Liver (tissue), 9 donors: Measurements from ENCODE around the gene PDE10A. TPM values are rescaled to one million over a fixed set of nuclear protein-coding genes. Genes with fewer than 3 reads are reported as not detected.

ENCODE experiments used
- DNase-seq: peaks from one replicate; pipeline ENCODE4 v3.0.0-alpha.2; 2017; ENCODE audit warnings: low spot score
- H3K27ac ChIP-seq, 2 donors: one replicate each; pipeline ENCODE4 v1.7.0; 2013; ENCODE audit warnings: inconsistent platforms in 2 of 2, low read length in 2 of 2, control low read depth in 1 of 2, low read depth in 1 of 2, mild to moderate bottlenecking in 1 of 2
- H3K27me3 ChIP-seq, 4 donors: one replicate each; pipeline versions ENCODE4 v1.6.1 to v1.7.0; 2013; ENCODE audit warnings: low read length in 3 of 4, inconsistent platforms in 1 of 4, mild to moderate bottlenecking in 1 of 4, moderate library complexity in 1 of 4; ENCODE audit not compliant: control insufficient read depth in 4 of 4, insufficient read depth in 4 of 4
- H3K36me3 ChIP-seq, 4 donors: one replicate each; pipeline versions ENCODE4 v1.6.1 to v1.7.0; 2013; ENCODE audit warnings: low read length in 3 of 4, mild to moderate bottlenecking in 3 of 4, low read depth in 1 of 4, moderate library complexity in 1 of 4; ENCODE audit not compliant: control insufficient read depth in 4 of 4, insufficient read depth in 3 of 4
- H3K4me1 ChIP-seq, 4 donors: one replicate each; pipeline versions ENCODE4 v1.6.1 to v1.7.0; 2013; ENCODE audit warnings: low read length in 3 of 4, mild to moderate bottlenecking in 3 of 4, moderate library complexity in 1 of 4; ENCODE audit not compliant: control insufficient read depth in 4 of 4, insufficient read depth in 4 of 4
- H3K4me3 ChIP-seq, 3 donors: one replicate each; pipeline versions ENCODE4 v1.6.1 to v1.7.0; 2013; ENCODE audit warnings: low read length in 3 of 3, control low read depth in 1 of 3, low read depth in 1 of 3, mild to moderate bottlenecking in 1 of 3
- H3K9ac ChIP-seq, 2 donors: one replicate each; pipeline ENCODE4 v1.7.0; 2013; ENCODE audit warnings: low read length in 2 of 2, mild to moderate bottlenecking in 2 of 2, moderate library complexity in 2 of 2, control low read depth in 1 of 2, low read depth in 1 of 2
- H3K9me3 ChIP-seq, 4 donors: one replicate each; pipeline versions ENCODE4 v1.6.1 to v1.7.0; 2013; ENCODE audit warnings: low read length in 3 of 4; ENCODE audit not compliant: control insufficient read depth in 4 of 4
- EGR1 ChIP-seq, 2 donors: IDR thresholded peaks; 2 replicates each; pipeline ENCODE4 v1.6.1; 2016 to 2018; ENCODE audit warnings: antibody characterized with exemption in 2 of 2, low read depth in 2 of 2
- FOXA1 ChIP-seq: IDR thresholded peaks from 2 replicates; pipeline ENCODE4 v1.6.1; 2016; ENCODE audit warnings: antibody characterized with exemption
- FOXA2 ChIP-seq: IDR thresholded peaks from 2 replicates; pipeline ENCODE4 v1.6.1; 2016; ENCODE audit warnings: antibody characterized with exemption
- GABPA ChIP-seq, 2 donors: IDR thresholded peaks in 1 of 2; conservative IDR thresholded peaks in 1 of 2; 2 replicates each; pipeline ENCODE4 v1.6.1; 2016; ENCODE audit warnings: antibody characterized with exemption in 2 of 2, mild to moderate bottlenecking in 1 of 2, moderate library complexity in 1 of 2
- HNF4A ChIP-seq, 2 donors: conservative IDR thresholded peaks; 2 replicates each; pipeline ENCODE4 v1.6.1; 2016; ENCODE audit warnings: antibody characterized with exemption in 2 of 2, mild to moderate bottlenecking in 2 of 2
- HNF4G ChIP-seq: IDR thresholded peaks from 2 replicates; pipeline ENCODE4 v1.6.1; 2016; ENCODE audit warnings: antibody characterized with exemption
- JUND ChIP-seq, 2 donors: IDR thresholded peaks; 2 replicates each; pipeline ENCODE4 v1.6.1; 2016; ENCODE audit warnings: antibody characterized with exemption in 2 of 2
- NR2F2 ChIP-seq: IDR thresholded peaks from 2 replicates; pipeline ENCODE4 v1.6.1; 2016; ENCODE audit warnings: antibody characterized with exemption
- RAD21 ChIP-seq, 2 donors: IDR thresholded peaks; 2 replicates each; pipeline ENCODE4 v1.6.1; 2016; ENCODE audit warnings: antibody characterized with exemption in 2 of 2, mild to moderate bottlenecking in 2 of 2
- RXRA ChIP-seq, 2 donors: IDR thresholded peaks; 2 replicates each; pipeline ENCODE4 v1.6.1; 2017 to 2018; ENCODE audit warnings: antibody characterized with exemption in 2 of 2, mild to moderate bottlenecking in 1 of 2
- SP1 ChIP-seq: IDR thresholded peaks from 2 replicates; pipeline ENCODE4 v1.6.1; 2018; ENCODE audit warnings: antibody characterized with exemption, mild to moderate bottlenecking
- TAF1 ChIP-seq: conservative IDR thresholded peaks from 2 replicates; pipeline ENCODE4 v1.6.1; 2016; ENCODE audit warnings: antibody characterized with exemption, mild to moderate bottlenecking
- YY1 ChIP-seq: IDR thresholded peaks from 2 replicates; pipeline ENCODE4 v1.6.1; 2016; ENCODE audit warnings: antibody characterized with exemption, mild to moderate bottlenecking
- WGBS: extraction: QIAGEN DNeasy Blood & Tissue Kit; methylation state at CpG from one replicate; pipeline ENCODE4 v1.1.7; 2013; 5-methylcytosine and 5-hydroxymethylcytosine counted together
- polyA plus RNA-seq, 2 donors: library from polyadenylated mRNA; stranded (reverse) in 1 of 2; unstranded in 1 of 2; fragments of 200-250 nt in 1 of 2; fragments of >200 nt in 1 of 2; fragmentation: Nextera tagmentation in 1 of 2; extraction: Ambion mirVana in 1 of 2; gene quantifications; one replicate each; pipeline versions ENCODE4 v1.2.1 to v1.2.3, GENCODE V29; 2013 to 2015
- total RNA-seq, 2 donors: library from RNA; depleted of rRNA; stranded (reverse); fragments of >200 nt; gene quantifications; one replicate each; pipeline ENCODE4 v1.2.3, GENCODE V29; 2014
- TF ChIP-seq, protein P1 (sequence below): IDR thresholded peaks from 2 replicates; pipeline ENCODE4 v1.6.1; 2016; ENCODE audit warnings: antibody characterized with exemption
- TF ChIP-seq, protein P2 (sequence below): IDR thresholded peaks from 2 replicates; pipeline ENCODE4 v1.6.1; 2016; ENCODE audit warnings: antibody characterized with exemption
- TF ChIP-seq, protein P3 (sequence below): IDR thresholded peaks from 2 replicates; pipeline ENCODE4 v1.6.1; 2016; ENCODE audit warnings: antibody characterized with exemption, mild to moderate bottlenecking
- TF ChIP-seq, protein P4 (sequence below): IDR thresholded peaks from 2 replicates; pipeline ENCODE4 v1.6.1; 2016; ENCODE audit warnings: antibody characterized with exemption
- TF ChIP-seq, protein P5 (sequence below): fragments of 150-350 bp; IDR thresholded peaks from 2 replicates; pipeline ENCODE4 v1.5.1; 2017; ENCODE audit warnings: improper control_type of control experiment, low read depth, low read length; ENCODE audit not compliant: missing input control
- donor health status: healthy.
- donor health status: healthy.
- donor health status: healthy.
- donor health status: healthy.
- donor health status: healthy.

Gene PDE10A
- total and polyA plus RNA-seq, 4 donors = 0.20 to 1.7 (median 0.47) TPM

DNA sequence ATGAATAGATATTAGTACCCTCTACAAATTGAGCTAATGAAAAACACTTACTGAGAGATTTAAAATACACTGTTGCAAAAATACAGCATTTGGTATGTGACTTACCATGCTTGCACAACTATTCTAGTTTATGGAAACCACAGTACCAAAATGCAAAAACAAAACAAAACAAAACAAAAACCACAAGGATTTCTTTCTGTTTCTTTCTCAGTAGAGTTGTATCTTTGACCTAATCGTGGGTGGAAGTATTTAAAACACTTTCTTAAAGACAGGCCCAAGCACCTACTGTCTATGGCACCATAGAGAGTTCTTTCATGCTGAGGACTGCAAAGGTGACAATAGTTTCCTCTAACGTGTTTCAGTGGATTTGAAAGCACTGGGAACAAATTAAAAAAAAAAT is 258.3 kb downstream of the PDE10A start:
- WGBS = 19% methylated on average over 2 of the region's 2 CpGs
- H3K9me3 ChIP-seq = no peaks in the 10 kb centered on the region
- TF ChIP-seq YY1 = no peak
- TF ChIP-seq, protein P1, sequence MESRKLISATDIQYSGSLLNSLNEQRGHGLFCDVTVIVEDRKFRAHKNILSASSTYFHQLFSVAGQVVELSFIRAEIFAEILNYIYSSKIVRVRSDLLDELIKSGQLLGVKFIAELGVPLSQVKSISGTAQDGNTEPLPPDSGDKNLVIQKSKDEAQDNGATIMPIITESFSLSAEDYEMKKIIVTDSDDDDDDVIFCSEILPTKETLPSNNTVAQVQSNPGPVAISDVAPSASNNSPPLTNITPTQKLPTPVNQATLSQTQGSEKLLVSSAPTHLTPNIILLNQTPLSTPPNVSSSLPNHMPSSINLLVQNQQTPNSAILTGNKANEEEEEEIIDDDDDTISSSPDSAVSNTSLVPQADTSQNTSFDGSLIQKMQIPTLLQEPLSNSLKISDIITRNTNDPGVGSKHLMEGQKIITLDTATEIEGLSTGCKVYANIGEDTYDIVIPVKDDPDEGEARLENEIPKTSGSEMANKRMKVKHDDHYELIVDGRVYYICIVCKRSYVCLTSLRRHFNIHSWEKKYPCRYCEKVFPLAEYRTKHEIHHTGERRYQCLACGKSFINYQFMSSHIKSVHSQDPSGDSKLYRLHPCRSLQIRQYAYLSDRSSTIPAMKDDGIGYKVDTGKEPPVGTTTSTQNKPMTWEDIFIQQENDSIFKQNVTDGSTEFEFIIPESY = no peak
- no peak for TF ChIP-seq RAD21 (IDR thresholded peaks at IDR 0.05)
- TF ChIP-seq FOXA2 = no peak
- no peak for TF ChIP-seq HNF4A (conservative IDR thresholded peaks at IDR 0.05)
- no peak for TF ChIP-seq HNF4G
- TF ChIP-seq RXRA (IDR thresholded peaks at IDR 0.05) = no peak
- no peak for TF ChIP-seq EGR1 (IDR thresholded peaks at IDR 0.05; ENCODE audit: low read depth in 2 of 2)
- TF ChIP-seq, protein P2, sequence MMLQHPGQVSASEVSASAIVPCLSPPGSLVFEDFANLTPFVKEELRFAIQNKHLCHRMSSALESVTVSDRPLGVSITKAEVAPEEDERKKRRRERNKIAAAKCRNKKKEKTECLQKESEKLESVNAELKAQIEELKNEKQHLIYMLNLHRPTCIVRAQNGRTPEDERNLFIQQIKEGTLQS = no peak
- no peak for TF ChIP-seq GABPA (IDR thresholded peaks at IDR 0.05 in 1 of 2, conservative IDR thresholded peaks at IDR 0.05 in 1 of 2)
- TF ChIP-seq, protein P3, sequence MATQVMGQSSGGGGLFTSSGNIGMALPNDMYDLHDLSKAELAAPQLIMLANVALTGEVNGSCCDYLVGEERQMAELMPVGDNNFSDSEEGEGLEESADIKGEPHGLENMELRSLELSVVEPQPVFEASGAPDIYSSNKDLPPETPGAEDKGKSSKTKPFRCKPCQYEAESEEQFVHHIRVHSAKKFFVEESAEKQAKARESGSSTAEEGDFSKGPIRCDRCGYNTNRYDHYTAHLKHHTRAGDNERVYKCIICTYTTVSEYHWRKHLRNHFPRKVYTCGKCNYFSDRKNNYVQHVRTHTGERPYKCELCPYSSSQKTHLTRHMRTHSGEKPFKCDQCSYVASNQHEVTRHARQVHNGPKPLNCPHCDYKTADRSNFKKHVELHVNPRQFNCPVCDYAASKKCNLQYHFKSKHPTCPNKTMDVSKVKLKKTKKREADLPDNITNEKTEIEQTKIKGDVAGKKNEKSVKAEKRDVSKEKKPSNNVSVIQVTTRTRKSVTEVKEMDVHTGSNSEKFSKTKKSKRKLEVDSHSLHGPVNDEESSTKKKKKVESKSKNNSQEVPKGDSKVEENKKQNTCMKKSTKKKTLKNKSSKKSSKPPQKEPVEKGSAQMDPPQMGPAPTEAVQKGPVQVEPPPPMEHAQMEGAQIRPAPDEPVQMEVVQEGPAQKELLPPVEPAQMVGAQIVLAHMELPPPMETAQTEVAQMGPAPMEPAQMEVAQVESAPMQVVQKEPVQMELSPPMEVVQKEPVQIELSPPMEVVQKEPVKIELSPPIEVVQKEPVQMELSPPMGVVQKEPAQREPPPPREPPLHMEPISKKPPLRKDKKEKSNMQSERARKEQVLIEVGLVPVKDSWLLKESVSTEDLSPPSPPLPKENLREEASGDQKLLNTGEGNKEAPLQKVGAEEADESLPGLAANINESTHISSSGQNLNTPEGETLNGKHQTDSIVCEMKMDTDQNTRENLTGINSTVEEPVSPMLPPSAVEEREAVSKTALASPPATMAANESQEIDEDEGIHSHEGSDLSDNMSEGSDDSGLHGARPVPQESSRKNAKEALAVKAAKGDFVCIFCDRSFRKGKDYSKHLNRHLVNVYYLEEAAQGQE = no peak
- no peak for TF ChIP-seq JUND (IDR thresholded peaks at IDR 0.05)
- no peak for TF ChIP-seq SP1
- TF ChIP-seq, protein P4, sequence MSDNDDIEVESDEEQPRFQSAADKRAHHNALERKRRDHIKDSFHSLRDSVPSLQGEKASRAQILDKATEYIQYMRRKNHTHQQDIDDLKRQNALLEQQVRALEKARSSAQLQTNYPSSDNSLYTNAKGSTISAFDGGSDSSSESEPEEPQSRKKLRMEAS = no peak
- no peak for TF ChIP-seq TAF1
- no peak for TF ChIP-seq NR2F2
- no peak for TF ChIP-seq FOXA1
- TF ChIP-seq, protein P5, sequence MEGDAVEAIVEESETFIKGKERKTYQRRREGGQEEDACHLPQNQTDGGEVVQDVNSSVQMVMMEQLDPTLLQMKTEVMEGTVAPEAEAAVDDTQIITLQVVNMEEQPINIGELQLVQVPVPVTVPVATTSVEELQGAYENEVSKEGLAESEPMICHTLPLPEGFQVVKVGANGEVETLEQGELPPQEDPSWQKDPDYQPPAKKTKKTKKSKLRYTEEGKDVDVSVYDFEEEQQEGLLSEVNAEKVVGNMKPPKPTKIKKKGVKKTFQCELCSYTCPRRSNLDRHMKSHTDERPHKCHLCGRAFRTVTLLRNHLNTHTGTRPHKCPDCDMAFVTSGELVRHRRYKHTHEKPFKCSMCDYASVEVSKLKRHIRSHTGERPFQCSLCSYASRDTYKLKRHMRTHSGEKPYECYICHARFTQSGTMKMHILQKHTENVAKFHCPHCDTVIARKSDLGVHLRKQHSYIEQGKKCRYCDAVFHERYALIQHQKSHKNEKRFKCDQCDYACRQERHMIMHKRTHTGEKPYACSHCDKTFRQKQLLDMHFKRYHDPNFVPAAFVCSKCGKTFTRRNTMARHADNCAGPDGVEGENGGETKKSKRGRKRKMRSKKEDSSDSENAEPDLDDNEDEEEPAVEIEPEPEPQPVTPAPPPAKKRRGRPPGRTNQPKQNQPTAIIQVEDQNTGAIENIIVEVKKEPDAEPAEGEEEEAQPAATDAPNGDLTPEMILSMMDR = no peak
- no peaks in the 10 kb centered on the region for H3K36me3 ChIP-seq
- H3K27me3 ChIP-seq = no peaks in the 10 kb centered on the region
- no peak for DNase-seq
- H3K4me1 ChIP-seq = no peaks in the 10 kb centered on the region
- H3K9ac ChIP-seq = no peak overlapping the region
- no peak overlapping the region for H3K4me3 ChIP-seq
- H3K27ac ChIP-seq = no peak overlapping the region
